SU-DHL-6 (cell line): Measurements from ENCODE around the gene C1QTNF8.

ENCODE experiments used
- H2AFZ ChIP-seq: fragments of 200-600 bp; sonication (generic); 2 replicates; pipeline ENCODE4 v1.6.1; 2014; ENCODE audit warnings: low read depth, mild to moderate bottlenecking, moderate library complexity, mixed read lengths, antibody characterized with exemption, low read length; ENCODE audit not compliant: severe bottlenecking
- H3F3A ChIP-seq: fragments of 200-600 bp; shearing (Covaris generic); 2 replicates; pipeline ENCODE4 v1.6.0; 2016; ENCODE audit warnings: antibody characterized with exemption, mild to moderate bottlenecking; ENCODE audit not compliant: insufficient read depth
- H3K27ac ChIP-seq: fragments of 200-600 bp; sonication (generic); 2 replicates; pipeline ENCODE4 v1.5.1; 2016; ENCODE audit warnings: low read depth, mild to moderate bottlenecking, low read length, moderate library complexity, mixed read lengths
- H3K27me3 ChIP-seq: fragments of 200-600 bp; sonication (generic), shearing (Covaris generic); 2 replicates; pipeline ENCODE4 v1.6.0; 2014; ENCODE audit warnings: mild to moderate bottlenecking, low read length
- H3K36me3 ChIP-seq: fragments of 200-600 bp; sonication (generic); 2 replicates; pipeline ENCODE4 v1.6.1; 2014; ENCODE audit warnings: mild to moderate bottlenecking, low read length, mixed read lengths
- H3K4me2 ChIP-seq: fragments of 300-600, 200-600 bp; shearing (Covaris generic), sonication (generic); 2 replicates; pipeline ENCODE4 v1.6.0; 2014; ENCODE audit warnings: low read length, low read depth, mild to moderate bottlenecking; ENCODE audit not compliant: poor library complexity, severe bottlenecking
- H3K4me3 ChIP-seq: fragments of 200-600 bp; sonication (generic); 2 replicates; pipeline ENCODE4 v1.5.1; 2014; ENCODE audit warnings: antibody characterized with exemption, low read length, mild to moderate bottlenecking, mixed read lengths; ENCODE audit not compliant: insufficient read depth, poor library complexity, severe bottlenecking
- H3K79me2 ChIP-seq: fragments of 200-600 bp; sonication (generic); 2 replicates; pipeline ENCODE4 v1.6.1; 2014; ENCODE audit warnings: mild to moderate bottlenecking, low read length, moderate library complexity; ENCODE audit not compliant: insufficient read depth
- H3K9ac ChIP-seq: fragments of 200-600 bp; sonication (generic); 2 replicates; pipeline ENCODE4 v1.7.0; 2014; ENCODE audit warnings: mild to moderate bottlenecking, low read length
- H3K9me2 ChIP-seq: fragments of 200-600 bp; sonication (generic); replicated peaks from 2 replicates; pipeline ENCODE4 v1.6.1; 2014; ENCODE audit warnings: low read length; ENCODE audit not compliant: insufficient read depth
- H3K9me3 ChIP-seq: fragments of 200-600 bp; sonication (generic); 2 replicates; pipeline ENCODE4 v1.6.1; 2014; ENCODE audit warnings: low read length, mixed read lengths; ENCODE audit not compliant: insufficient read depth
- H4K20me1 ChIP-seq: fragments of 200-600 bp; sonication (generic); 2 replicates; pipeline ENCODE4 v1.6.1; 2014; ENCODE audit warnings: low read depth, mild to moderate bottlenecking, antibody characterized with exemption, low read length, moderate library complexity, mixed read lengths
- CTCF ChIP-seq: fragments of 200-600 bp; sonication (generic); IDR thresholded peaks from one replicate; pipeline ENCODE4 v1.5.1; 2017; ENCODE audit warnings: antibody characterized with exemption, mild to moderate bottlenecking, low read length, moderate library complexity; ENCODE audit not compliant: insufficient read depth, poor library complexity, severe bottlenecking
- EZH2phosphoT487 ChIP-seq: fragments of 200-600 bp; sonication (generic), shearing (Covaris generic); conservative IDR thresholded peaks from 2 replicates; pipeline ENCODE4 v1.6.1; 2018; ENCODE audit warnings: mild to moderate bottlenecking, antibody characterized with exemption, low read length, moderate library complexity, mixed read lengths

C1QTNF8 gene

GRCh38 chr16:1050516-1050915 lies 45.5 kb downstream of the C1QTNF8 start:
- no peak overlapping the region for H3K4me2 ChIP-seq
- H3K27ac ChIP-seq, result no peak overlapping the region
- no peaks in the 10 kb centered on the region for H4K20me1 ChIP-seq
- no peaks in the 10 kb centered on the region for H3K79me2 ChIP-seq
- no peaks in the 10 kb centered on the region for H3K36me3 ChIP-seq
- no peak overlapping the region for H3K4me3 ChIP-seq
- no peaks in the 10 kb centered on the region for H3F3A ChIP-seq
- no peaks in the 10 kb centered on the region for H3K9me2 ChIP-seq
- H3K9ac ChIP-seq, result no peak overlapping the region
- H2AFZ ChIP-seq, result no peak overlapping the region
- TF ChIP-seq CTCF (no peak), EZH2phosphoT487 (no peak)
- H3K9me3 ChIP-seq, result no peaks in the 10 kb centered on the region
- no peaks in the 10 kb centered on the region for H3K27me3 ChIP-seq

GRCh38 chr16:1049976-1050247 lies 46.1 kb downstream of the C1QTNF8 start:
- H3K27me3 ChIP-seq, result no peaks in the 10 kb centered on the region
- H3K9ac ChIP-seq, result no peak overlapping the region
- no peak overlapping the region for H3K4me2 ChIP-seq
- H2AFZ ChIP-seq, result no peak overlapping the region
- H4K20me1 ChIP-seq, result no peaks in the 10 kb centered on the region
- no peaks in the 10 kb centered on the region for H3F3A ChIP-seq
- H3K27ac ChIP-seq, result no peak overlapping the region
- H3K79me2 ChIP-seq, result no peaks in the 10 kb centered on the region
- TF ChIP-seq EZH2phosphoT487 (no peak), CTCF (no peak)
- H3K9me2 ChIP-seq, result no peaks in the 10 kb centered on the region
- H3K9me3 ChIP-seq, result no peaks in the 10 kb centered on the region
- H3K36me3 ChIP-seq, result no peaks in the 10 kb centered on the region
- no peak overlapping the region for H3K4me3 ChIP-seq

DNA sequence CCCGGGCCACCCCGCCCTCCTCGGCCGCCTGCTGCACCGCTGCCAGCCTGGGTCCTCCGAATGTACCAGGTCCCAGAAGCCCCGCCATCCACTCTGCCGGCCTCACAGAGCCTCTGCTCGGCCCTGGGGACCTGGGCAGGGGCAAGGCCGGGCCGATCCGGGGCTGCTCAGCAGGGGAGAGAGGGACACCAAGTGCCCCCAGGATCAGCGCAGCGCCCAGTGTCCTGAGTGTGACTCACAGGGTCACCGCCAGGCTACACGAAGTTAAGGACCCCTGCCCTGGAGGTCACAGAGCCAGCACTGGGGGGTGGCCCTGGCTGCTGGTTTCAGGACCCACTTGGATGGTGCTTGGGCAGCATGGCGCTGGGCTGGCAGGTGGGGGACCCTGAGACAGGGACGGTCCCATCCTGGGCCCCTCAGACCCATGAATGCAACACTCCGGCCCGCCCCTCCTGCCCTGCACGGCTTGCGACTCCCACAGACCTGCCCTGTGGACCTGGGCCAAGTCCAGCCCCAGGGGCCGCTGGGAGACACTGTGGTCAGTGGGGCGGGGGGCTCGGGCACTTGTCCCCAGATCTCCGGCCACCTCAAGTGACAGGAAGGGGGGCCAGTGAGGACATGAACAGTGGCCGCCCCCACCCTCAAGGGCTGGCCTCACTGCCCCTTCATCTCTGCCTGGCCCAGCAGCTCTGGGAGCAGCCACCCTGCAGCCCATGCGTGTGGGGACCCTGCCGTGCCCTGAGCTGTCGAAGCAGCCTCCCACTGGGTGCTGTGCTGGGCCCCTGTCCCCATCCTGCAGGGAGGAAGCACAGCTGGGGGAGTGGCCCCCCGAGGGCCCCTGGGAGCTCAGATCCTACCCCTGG lies 46.7 kb downstream of the C1QTNF8 start:
- Histone ChIP-seq H4K20me1 (no peaks in the 10 kb centered on the region), H3K27me3 (no peaks in the 10 kb centered on the region), H3K27ac (no peak overlapping the region), H3K4me2 (no peak overlapping the region), H3K9me2 (no peaks in the 10 kb centered on the region), H3F3A (no peaks in the 10 kb centered on the region), H2AFZ (no peak overlapping the region), H3K79me2 (no peaks in the 10 kb centered on the region), H3K4me3 (no peak overlapping the region), H3K9me3 (no peaks in the 10 kb centered on the region), H3K36me3 (no peaks in the 10 kb centered on the region), H3K9ac (no peak overlapping the region)
- TF ChIP-seq CTCF, result no peak
- no peak for TF ChIP-seq EZH2phosphoT487
